D721Med (cell line): ENCODE results near the gene TMEM245.
"Not testable (repeated sequence)": the region's sequence is repeated elsewhere in the genome, so short reads cannot be mapped to it uniquely, and the experiment has no call there.

Experiments used
- DNase-seq: peaks from one replicate; pipeline ENCODE4 v3.0.0; 2011; ENCODE audit warnings: low spot score; ENCODE audit not compliant: insufficient read length
- FAIRE-seq: peaks from 2 replicates; lab custom pipeline; 2011; peaks lifted over from hg19 to GRCh38; lab: Jason Lieb, UNC
- CTCF ChIP-seq: IDR thresholded peaks from 2 replicates; pipeline ENCODE4 v1.5.1; 2012; ENCODE audit warnings: mild to moderate bottlenecking, control low read depth; ENCODE audit not compliant: insufficient read depth; ENCODE audit errors: missing control alignments

The TMEM245 gene

GRCh38 chr9:108973895-108974294 lies 145.9 kb downstream of the TMEM245 start:
- no peak for DNase-seq
- no peak for FAIRE-seq
- TF ChIP-seq CTCF, result no peak

- no peak for TF ChIP-seq CTCF
- DNase-seq (no peak), FAIRE-seq (no peak)
Observed at GRCh38 chr9:108972626-108973209, 147.0 kb downstream of the TMEM245 start.

- no peak for DNase-seq
- FAIRE-seq, result no peak
- TF ChIP-seq CTCF, result no peak
Observed at GRCh38 chr9:108972186-108972585, 147.6 kb downstream of the TMEM245 start.

- DNase-seq, FAIRE-seq: not testable (repeated sequence)
Observed at GRCh38 chr9:108971392-108971791, 148.4 kb downstream of the TMEM245 start.

- no peak for TF ChIP-seq CTCF
- FAIRE-seq (no peak), DNase-seq (no peak)
Observed at GRCh38 chr9:108967916-108968315, 151.8 kb downstream of the TMEM245 start.
